Muscle layer of duodenum (tissue), 2 donors: ENCODE data around the gene PPTC7.
"Not testable (repeated sequence)": the region's sequence is repeated elsewhere in the genome, so short reads cannot be mapped to it uniquely, and the experiment has no call there.

Source experiments
- H3K27ac ChIP-seq: one replicate; pipeline ENCODE4 v1.7.0; 2013; ENCODE audit warnings: mild to moderate bottlenecking, low read length
- H3K27me3 ChIP-seq: one replicate; pipeline ENCODE4 v1.7.0; 2013; ENCODE audit warnings: low read depth, mild to moderate bottlenecking, control low read depth, low read length
- H3K36me3 ChIP-seq, 2 donors: one replicate each; pipeline ENCODE4 v1.7.0; 2013; ENCODE audit warnings: low read length in 2 of 2, control low read depth in 1 of 2, mild to moderate bottlenecking in 1 of 2; ENCODE audit not compliant: insufficient read depth in 2 of 2, control insufficient read depth in 1 of 2
- H3K4me1 ChIP-seq, 2 donors: one replicate each; pipeline ENCODE4 v1.7.0; 2013; ENCODE audit warnings: low read length in 2 of 2, mild to moderate bottlenecking in 2 of 2, control low read depth in 1 of 2, moderate library complexity in 1 of 2; ENCODE audit not compliant: insufficient read depth in 2 of 2, control insufficient read depth in 1 of 2
- H3K4me3 ChIP-seq, 2 donors: one replicate each; pipeline ENCODE4 v1.7.0; 2013; ENCODE audit warnings: low read length in 2 of 2, low read depth in 1 of 2, mild to moderate bottlenecking in 1 of 2
- H3K9me3 ChIP-seq, 2 donors: one replicate each; pipeline ENCODE4 v1.7.0; 2013; ENCODE audit warnings: low read length in 2 of 2, control low read depth in 1 of 2, mild to moderate bottlenecking in 1 of 2; ENCODE audit not compliant: control insufficient read depth in 1 of 2
- donor health status: healthy.

Gene PPTC7

GRCh38 chr12:110531741-110532333 is 51.3 kb downstream of the PPTC7 start:
- Histone ChIP-seq H3K9me3 (no peaks in the 10 kb centered on the region), H3K27ac (peak overlapping the region; percentile 30), H3K4me3 (no peak overlapping the region), H3K4me1 (peaks cover 6 to 36% of the 10 kb centered on the region in 2 donors), H3K36me3 (peaks cover 8 to 11% of the 10 kb centered on the region in 2 donors), H3K27me3 (no peaks in the 10 kb centered on the region)

GRCh38 chr12:110530511-110530910 is 52.6 kb downstream of the PPTC7 start:
- H3K27ac ChIP-seq: no peak overlapping the region
- peaks cover 0 to 3% of the 10 kb centered on the region in 2 donors for H3K36me3 ChIP-seq
- no peak overlapping the region for H3K4me3 ChIP-seq
- no peaks in the 10 kb centered on the region for H3K27me3 ChIP-seq
- no peaks in the 10 kb centered on the region for H3K9me3 ChIP-seq
- peaks cover 6 to 36% of the 10 kb centered on the region in 2 donors for H3K4me1 ChIP-seq

GRCh38 chr12:110528277-110528839 is 54.8 kb downstream of the PPTC7 start:
- H3K27me3 ChIP-seq: no peaks in the 10 kb centered on the region

GRCh38 chr12:110520876-110521712 is 62.0 kb downstream of the PPTC7 start:
- H3K4me1 ChIP-seq, H3K27ac ChIP-seq, H3K9me3 ChIP-seq, H3K27me3 ChIP-seq, H3K36me3 ChIP-seq, H3K4me3 ChIP-seq: not testable (repeated sequence)

More at GRCh38 chr12:110528277-110528839, 54.8 kb downstream of the PPTC7 start:
- Histone ChIP-seq H3K4me1 (peaks cover 6 to 24% of the 10 kb centered on the region in 2 donors), H3K9me3 (no peaks in the 10 kb centered on the region), H3K4me3 (no peak overlapping the region), H3K27ac (no peak overlapping the region), H3K36me3 (no peaks in the 10 kb centered on the region)

- not testable (repeated sequence) for H3K4me3 ChIP-seq, H3K4me1 ChIP-seq, H3K36me3 ChIP-seq, H3K27me3 ChIP-seq, H3K27ac ChIP-seq, H3K9me3 ChIP-seq
These were observed 65.1 kb downstream of the PPTC7 start for GRCh38 chr12:110518014-110518413.

GRCh38 chr12:110516995-110517394 is 66.1 kb downstream of the PPTC7 start:
- Histone ChIP-seq H3K4me1 (no peaks in the 10 kb centered on the region), H3K27ac (no peak overlapping the region), H3K4me3 (no peak overlapping the region), H3K36me3 (no peaks in the 10 kb centered on the region), H3K9me3 (no peaks in the 10 kb centered on the region), H3K27me3 (no peaks in the 10 kb centered on the region)

GRCh38 chr12:110514363-110514762 is 68.8 kb downstream of the PPTC7 start:
- Histone ChIP-seq H3K9me3 (no peaks in the 10 kb centered on the region), H3K27me3 (no peaks in the 10 kb centered on the region), H3K27ac (no peak overlapping the region), H3K36me3 (no peaks in the 10 kb centered on the region), H3K4me3 (no peak overlapping the region), H3K4me1 (no peaks in the 10 kb centered on the region)

- H3K27ac ChIP-seq: no peak overlapping the region
- H3K4me1 ChIP-seq: no peaks in the 10 kb centered on the region
- no peaks in the 10 kb centered on the region for H3K9me3 ChIP-seq
- H3K36me3 ChIP-seq: no peaks in the 10 kb centered on the region
- no peaks in the 10 kb centered on the region for H3K27me3 ChIP-seq
- H3K4me3 ChIP-seq: no peak overlapping the region
These were observed 69.3 kb downstream of the PPTC7 start for GRCh38 chr12:110513842-110514241.

GRCh38 chr12:110508071-110508586 is 75.0 kb downstream of the PPTC7 start:
- H3K27ac ChIP-seq: no peak overlapping the region
- H3K4me1 ChIP-seq: no peaks in the 10 kb centered on the region

GRCh38 chr12:110505332-110505731 is 77.8 kb downstream of the PPTC7 start:
- Histone ChIP-seq H3K9me3 (no peaks in the 10 kb centered on the region), H3K27me3 (no peaks in the 10 kb centered on the region), H3K27ac (no peak overlapping the region), H3K36me3 (peaks cover 0 to 6% of the 10 kb centered on the region in 2 donors), H3K4me3 (no peak overlapping the region), H3K4me1 (peaks cover 3 to 12% of the 10 kb centered on the region in 2 donors)

More at GRCh38 chr12:110508071-110508586, 75.0 kb downstream of the PPTC7 start:
- Histone ChIP-seq H3K4me3 (no peak overlapping the region), H3K36me3 (no peaks in the 10 kb centered on the region), H3K27me3 (no peaks in the 10 kb centered on the region), H3K9me3 (no peaks in the 10 kb centered on the region)

GRCh38 chr12:110503432-110503831 is 79.7 kb downstream of the PPTC7 start:
- Histone ChIP-seq H3K9me3 (no peaks in the 10 kb centered on the region), H3K36me3 (peaks cover 0 to 6% of the 10 kb centered on the region in 2 donors), H3K4me1 (peaks cover 16 to 28% of the 10 kb centered on the region in 2 donors), H3K27me3 (no peaks in the 10 kb centered on the region), H3K27ac (no peak overlapping the region), H3K4me3 (no peak overlapping the region)
